GM19455 (cell line): ENCODE measurements around the gene LENG8.

Experiments used
- ATAC-seq: cut with Tn5 transposase; IDR thresholded peaks from one replicate; pipeline ENCODE4 v1.9.1; 2021; ENCODE audit not compliant: unreplicated experiment

The LENG8 gene

DNA sequence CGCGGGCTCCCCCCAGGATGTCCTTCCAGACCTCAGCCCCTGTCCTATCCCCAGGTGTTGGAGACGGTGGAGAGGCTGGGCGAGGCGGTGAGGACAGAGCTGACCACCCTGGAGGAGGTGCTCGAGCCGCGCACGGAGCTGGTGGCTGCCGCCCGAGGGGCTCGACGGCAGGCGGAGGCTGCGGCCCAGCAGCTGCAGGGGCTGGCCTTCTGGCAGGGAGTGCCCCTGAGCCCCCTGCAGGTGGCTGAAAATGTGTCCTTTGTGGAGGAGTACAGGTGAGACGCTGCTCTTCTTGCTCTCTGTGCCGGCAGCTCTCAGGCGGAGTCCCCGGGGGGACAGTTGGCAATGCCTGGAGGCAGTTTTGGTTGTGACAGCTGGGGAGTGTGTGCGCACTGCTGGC lies 26.9 kb upstream of the LENG8 start:
- no peak for ATAC-seq

DNA sequence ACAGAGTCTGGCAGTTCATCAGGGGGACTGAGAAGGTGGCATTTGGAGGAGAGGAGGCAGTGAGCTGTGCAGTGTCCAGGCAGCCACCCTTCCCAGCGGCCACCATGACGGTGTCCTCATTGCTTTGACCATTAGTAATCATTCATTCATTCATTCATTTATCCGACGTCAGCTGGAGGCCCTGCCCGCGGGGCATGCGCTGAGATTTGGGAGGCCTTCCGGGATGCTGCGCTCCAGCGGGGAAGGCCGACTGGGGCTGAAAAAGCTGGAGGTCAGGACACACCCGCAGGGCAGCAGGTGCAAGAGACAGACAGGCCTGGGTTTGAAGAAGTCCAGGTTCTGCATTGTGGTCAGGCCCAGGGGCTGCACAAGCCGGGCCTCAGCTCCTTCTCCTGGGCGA lies 24.8 kb upstream of the LENG8 start:
- ATAC-seq = no peak

DNA sequence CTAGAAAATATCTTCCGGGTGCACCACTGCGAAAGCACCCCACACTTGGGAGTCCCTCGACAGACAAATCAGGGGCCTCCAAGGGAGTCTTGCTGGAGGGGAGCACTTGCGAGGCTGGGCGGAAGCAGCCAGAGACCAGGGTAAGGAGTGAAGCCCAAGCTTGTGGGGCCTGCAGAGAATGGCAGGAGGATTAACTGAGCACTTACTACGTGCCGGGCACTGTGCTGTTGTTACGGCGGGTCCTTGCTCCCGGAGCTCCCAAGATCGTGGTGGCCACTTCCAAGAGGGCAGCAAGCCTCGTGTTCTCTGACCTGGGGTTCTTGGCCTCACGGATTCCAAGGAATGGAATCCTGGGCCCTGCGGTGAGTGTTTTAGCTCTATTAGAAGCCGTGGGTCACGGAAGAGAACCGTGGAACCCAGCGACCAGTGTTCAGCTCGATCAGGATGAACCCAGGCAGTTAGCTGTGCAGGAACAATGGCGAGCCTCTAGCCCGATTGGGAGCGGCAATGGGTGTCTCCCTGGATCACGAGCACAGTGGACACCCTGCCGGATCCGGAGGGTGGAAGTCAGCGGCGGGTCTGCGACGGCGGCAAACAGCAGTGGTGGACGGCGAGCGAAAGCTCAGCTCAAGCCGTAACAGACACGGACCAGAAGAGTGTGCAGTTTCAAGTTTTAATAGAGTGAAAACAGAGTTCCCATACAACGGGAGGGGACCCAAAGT lies 24.2 kb upstream of the LENG8 start:
- ATAC-seq = no peak

DNA sequence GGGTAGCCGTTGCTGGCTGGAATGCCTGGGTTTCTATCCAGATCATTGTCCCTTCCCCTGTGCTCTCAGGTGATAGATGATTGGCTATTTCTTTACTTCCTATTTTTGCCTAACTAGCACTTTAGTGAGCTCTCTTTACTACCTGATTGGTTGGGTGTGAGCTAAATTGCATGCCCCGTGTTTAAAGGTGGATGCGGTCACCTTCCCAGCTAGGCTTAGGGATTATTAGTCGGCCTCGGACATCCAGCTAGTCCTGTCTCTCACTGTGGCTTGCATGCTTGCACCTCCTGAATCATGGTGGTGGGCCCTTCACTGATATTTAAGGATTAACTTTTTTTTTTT lies 23.6 kb upstream of the LENG8 start:
- no peak for ATAC-seq

DNA sequence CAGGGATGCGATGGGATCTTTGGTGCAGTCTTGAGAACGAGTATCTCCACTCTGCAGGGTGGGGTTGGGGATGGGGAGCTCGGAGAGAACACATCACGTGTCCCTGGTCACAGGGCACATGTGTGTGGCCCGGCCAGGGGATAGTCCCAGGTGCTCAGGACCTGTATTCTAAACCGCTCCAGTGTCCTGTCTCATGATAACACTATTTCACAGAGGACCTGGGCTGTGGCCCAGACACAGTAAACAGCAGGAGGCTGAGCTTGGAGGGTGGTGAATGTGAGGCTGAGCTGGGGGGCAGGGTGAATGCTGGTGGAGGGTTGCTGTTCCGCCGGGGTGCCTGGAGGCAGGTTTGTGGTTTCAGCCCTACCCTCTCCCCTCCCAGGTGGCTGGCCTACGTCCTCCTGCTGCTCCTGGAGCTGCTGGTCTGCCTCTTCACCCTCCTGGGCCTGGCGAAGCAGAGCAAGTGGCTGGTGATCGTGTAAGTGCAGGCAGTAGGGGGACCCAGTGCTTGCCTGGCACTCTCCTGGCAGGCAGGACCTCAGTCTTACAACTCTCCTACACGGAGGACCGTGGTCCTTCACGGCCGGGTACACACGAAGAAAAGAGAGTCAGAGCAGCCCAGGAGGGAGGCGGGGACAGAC lies 22.6 kb upstream of the LENG8 start:
- no peak for ATAC-seq

DNA sequence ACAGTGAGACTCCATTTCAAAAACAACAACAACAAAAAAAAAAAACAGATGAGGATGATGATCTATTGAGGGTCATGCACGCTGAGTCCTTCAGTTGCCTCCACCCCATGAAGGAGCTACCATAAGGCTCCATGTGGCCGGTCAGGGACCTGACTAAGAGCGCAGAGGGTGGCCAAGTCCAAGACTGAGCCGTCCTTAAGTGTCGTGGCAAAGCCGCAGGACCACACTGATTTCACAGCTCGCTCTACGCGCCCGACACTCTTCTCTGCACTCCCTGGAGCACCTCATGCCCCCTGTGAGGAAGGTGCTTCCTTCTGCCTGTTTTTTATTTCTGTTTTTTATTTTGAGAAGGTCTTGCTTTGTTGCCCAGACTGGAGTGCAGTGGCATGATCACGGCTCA lies 21.4 kb upstream of the LENG8 start:
- no peak for ATAC-seq

DNA sequence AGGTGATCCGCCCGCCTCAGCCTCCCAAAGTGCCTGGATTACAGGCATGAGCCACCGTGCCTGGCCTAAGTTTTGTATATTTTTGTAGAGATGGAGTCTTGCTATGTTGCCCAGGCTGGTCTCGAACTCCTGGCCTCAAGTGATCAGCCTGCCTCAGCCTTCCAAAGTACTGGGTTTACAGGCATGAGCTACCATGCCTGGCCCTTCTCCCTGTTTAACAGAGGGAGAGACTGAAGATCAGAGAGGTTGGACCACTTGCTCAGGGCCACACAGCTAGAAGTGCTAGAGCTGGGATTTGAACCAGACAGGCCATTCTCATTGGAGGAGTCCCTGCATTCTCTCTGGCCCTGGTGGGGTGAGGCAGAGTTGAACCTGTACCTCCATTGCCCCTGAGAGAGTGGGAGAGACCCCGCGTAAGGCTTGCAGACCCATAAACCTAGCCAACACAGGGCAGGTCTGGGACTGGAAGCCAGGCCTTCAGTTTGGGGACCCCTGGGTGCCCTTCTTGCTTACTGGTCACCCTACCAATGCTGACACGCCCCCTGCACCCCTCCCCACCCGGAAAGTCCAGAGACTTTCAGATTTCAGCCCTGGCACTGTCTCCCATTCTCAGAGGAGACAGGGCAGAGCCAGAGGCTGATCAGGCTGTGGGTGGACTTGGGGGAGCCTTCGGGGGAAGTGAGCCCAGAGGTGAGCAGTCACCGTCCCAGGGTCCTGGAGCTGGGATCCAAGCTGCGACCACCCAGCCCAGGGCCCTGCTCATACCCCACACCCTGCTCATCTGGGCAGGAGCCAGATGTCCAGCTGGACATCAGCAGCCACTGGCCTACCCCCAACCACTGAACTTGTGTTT lies 20.4 kb upstream of the LENG8 start:
- no peak for ATAC-seq

DNA sequence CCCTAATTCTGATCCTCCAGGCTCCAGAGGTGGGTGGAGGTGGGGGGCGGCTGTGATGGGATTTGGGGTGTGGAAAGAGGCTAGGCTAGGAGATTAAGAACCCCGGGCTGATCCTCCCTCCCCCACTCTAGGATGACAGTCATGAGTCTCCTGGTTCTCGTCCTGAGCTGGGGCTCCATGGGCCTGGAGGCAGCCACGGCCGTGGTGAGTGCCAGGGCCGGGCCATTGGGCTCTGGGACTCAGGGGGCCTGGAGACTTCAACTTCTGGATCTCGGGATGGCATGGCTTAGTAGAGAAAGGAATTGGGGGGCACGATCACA lies 19.9 kb upstream of the LENG8 start:
- ATAC-seq = no peak

DNA sequence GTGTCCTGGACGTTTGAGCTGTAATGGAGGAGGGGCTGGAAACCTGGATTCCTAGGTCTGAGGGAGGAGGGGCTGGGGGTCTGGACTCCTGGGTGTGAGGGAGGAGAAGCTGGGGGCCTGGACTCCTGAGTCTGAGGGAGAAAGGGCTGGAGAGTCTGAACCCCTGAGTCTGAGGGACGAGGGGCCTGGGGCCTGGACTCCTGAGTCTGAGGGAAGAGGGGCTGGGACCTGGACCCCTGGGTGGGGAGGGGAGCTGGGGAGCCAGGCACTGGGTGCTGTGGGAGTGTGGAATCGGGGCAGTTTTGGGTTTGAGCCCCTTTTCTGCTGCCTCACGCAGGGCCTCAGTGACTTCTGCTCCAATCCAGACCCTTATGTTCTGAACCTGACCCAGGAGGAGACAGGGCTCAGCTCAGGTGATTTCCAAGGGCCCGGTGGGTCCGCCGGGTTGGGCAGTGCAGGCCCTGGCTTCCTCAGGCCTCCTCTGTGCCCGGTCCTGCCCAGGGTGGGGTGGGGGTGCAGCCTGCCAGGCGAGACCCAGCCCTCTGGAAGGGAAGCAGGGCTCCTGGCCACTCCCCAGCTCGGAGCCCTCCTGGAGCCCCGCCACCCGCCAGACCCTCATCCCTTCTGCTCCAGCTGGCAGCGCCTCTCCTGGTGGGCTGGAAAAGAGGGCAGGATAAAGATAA lies 19.3 kb upstream of the LENG8 start:
- no peak for ATAC-seq

DNA sequence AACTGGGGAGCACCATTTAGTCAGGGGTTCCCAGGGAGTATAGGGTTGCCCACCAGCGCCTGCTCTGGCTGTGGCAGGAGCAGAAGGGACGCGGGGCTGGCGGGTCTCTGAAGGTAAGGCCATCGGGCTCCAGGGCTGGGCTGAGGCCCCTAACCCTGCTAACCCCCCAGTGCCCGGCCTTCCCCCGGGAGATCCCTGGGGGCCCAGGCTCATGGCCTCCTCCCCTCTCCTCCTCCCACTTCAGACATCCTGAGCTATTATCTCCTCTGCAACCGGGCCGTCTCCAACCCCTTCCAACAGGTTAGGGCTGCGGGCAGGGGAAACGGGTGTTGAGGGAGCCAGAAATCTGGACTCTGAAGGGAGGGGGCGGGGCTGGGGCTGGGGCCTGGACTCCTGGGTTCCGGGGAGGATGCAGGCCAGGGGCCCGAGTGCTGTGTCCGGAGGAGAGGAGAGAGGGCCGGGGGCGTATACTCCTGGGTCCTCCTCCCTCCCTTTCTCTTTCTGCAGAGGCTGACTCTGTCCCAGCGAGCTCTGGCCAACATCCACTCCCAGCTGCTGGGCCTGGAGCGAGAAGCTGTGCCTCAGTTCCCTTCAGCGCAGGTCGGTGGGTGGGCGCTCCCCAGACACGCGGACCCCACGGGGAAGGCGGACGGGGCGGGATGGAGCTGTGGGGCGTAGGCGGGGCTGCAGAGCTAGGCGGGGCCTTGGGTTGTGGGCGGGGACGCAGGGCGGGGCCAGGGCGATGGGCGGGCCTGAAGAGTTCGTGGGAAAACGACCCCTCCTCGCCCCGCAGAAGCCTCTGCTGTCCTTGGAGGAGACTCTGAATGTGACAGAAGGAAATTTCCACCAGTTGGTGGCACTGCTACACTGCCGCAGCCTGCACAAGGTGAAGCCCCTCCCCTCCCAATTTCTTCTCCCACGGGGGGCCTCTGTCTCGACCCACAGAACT lies 18.4 kb upstream of the LENG8 start:
- no peak for ATAC-seq

DNA sequence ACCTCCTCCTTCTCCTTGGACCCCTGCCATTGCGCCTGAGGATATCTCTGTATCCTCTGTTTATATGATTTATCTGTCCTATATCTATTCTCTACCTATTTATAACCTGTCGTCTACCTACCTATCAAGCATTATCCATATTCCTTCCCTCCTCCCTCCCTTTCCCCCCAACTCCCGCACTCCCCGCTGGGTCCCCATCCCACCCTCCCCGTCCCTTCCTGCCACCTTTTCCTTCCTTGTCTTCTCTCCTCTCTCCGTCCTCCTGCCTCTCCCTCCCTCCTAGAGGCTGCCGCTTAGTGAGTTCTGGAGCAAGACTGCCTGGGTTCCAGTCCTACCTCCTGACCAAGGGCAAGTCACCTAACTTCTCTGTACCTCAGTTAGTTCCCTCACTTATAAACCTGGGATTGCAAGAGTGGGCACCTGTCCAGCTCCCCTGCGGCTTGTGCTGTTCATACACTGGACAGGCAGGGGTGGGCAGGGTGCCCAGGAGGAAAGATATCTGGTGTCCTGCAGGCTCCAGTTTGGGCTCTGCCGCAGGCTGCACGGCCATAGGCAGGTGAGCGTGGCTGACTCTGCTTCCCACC lies 17.7 kb upstream of the LENG8 start:
- ATAC-seq = no peak

DNA sequence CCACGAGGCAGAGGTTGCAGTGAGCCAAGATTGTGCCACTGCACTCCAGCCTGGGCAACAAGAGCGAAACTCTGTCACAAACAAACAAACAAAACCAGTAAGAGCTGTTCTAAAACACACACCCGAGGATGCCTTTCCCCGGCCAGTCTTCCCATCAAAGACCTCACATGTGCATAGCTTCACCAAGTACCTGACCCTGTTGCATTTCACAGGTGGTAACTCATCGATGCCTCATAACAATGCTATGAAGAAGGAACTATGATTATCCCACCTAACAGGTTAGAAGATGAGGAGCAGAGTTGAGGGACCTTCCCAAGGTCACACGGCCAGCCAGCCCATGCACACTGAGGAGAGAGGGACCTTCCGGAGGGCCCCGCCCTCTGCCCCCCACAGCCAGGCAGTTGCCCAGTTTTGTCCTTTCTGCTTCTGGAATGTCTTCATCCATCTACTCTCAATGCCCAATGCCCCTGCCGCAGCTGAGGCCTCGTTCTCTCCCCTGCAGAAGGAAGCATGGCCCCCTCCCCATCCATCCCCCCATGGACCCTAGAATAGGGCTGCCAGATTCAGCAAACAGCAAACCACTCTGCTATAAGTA lies 16.8 kb upstream of the LENG8 start:
- ATAC-seq = no peak

DNA sequence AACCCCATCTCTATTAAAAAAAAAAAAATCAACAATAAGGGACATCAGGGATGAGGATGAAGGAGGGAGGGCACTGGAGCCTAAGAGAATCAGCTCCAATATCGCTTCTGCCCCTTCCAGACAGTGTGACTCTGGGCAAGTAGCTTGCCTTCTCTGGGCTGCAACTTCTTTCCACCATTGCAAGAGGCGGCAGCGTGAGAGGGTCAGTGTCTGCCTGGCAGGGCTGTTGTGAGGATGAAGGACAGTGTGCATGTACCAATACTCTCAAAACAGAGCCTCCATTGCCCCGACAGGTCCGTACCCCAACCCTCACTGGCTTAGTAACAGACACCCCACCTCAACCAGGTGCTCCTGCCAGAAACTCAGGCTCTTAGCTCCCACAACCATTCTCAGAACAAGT lies 15.3 kb upstream of the LENG8 start:
- ATAC-seq = no peak

DNA sequence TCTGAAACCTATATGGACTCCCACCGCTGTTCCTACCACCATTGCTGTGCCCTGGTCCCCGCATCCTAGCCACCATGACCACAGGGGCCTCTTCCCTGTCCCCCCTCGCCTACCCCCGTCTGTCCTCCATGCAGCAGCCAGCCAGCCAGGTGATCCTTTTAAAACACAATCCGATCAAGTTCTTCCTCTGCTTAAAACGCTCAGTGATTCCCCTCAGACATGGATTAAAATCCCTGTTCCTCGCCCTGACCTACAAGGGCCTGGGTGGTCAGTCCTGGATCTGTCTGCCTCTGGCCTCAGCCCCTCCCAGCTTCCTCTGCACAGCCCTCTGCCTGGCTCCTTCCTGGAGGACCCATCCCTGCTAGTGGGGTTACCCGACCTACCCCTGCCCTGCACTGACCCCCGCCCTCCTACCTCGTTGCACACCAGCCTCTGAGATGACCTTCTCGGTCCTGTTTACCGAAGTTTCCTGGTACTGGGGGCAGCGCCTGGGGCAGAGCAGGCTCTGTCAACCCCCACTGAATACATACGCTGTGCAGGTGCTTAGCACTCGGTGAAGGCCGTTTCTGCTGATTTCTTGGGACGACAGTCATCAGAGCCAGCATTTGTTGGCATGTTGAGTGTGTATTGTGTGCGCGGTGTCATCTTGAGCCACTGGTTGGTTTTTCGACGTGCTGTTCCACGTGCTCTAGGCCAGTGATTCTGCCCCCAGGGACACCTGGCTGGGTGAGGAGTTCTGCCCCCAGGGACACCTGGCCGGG lies 14.7 kb upstream of the LENG8 start:
- ATAC-seq = no peak

DNA sequence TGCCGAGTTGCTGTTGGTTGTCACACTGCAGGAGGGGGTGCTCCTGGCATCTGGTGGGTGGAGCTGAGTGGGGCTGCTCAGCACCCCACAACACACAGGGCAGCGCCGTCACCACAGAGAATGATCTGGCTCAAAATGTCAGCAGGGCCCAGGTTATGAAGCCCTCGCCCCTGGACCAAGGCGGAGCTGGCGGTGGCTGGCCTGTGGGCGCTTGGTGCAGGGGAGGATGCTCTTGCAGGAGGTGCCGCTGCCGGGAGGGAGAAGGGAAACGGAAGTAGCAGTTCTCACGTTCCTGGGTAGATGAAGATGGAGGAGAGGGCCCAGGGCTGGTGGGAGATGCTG lies 14.2 kb upstream of the LENG8 start:
- no peak for ATAC-seq

DNA sequence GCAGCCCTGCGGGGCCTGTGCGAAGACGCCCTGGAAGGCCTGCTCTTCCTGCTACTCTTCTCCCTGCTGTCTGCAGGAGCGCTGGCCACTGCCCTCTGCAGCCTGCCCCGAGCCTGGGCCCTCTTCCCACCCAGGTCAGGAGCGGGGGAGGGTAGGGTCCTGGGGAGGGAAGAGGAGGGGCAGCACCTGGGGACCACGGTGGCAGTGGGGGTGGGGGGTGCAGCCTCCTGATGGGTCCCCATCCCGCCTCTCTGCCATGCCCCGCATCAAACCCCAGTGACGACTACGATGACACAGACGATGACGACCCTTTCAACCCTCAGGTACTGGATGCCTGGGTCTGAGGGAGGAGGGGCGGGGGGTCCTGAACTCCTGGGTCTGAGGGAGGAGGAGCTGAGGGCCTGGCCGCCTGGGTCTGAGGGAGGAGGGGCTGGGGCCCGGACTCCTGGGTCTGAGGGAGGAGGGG lies 13.4 kb upstream of the LENG8 start:
- no peak for ATAC-seq

DNA sequence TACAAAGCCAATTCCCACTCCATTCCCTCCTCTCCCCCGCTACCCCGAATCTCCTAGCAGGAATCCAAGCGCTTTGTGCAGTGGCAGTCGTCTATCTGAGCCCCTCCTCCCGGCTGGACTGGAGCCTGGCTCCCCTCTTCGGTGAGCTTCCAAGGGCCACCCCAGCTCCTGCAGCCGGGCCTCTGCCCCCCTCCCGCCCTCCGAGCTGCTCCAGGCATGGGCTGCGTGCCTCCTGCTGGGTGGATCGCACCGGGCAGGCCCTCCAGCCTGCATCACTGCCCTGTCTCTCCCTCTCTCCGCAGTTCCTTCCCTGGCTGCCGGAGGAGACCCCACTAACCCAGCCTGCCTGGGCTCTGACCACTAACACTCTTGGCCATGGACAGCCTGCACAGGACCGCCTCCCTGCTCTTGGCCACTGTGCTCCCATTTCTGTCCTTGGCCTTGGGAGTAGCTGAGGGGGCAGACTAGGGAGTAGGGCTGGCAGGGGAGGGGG lies 12.9 kb upstream of the LENG8 start:
- no peak for ATAC-seq

DNA sequence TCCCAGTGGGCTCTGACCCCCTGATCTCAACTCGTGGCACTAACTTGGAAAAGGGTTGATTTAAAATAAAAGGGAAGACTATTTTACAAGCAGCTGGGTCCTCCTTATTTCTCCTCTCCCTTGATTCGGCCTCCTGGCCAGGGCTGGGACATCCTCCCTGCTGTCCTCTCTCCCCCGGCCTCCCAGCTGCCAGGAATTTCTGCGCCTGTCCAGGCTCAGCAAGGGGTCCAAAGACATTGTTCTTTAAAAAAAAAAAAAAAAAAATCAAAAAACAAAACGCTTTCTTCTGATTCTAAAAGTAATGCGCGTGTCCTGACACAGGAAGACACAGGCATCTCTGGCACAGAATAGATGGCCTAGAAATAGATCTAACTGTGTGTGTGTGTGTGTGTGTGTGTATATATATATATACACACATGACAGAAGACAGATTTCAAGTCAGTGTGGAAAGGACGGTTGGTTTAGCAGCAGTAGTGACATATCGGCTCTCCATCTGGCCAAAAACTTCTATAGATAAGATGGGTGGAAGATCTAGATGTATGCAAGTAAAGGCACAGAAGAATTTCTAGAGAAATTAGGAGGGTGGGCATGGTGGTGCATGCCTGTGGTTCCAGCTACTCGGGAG lies 12.3 kb upstream of the LENG8 start:
- ATAC-seq = no peak
